A549 (cell line): ENCODE data around the gene GSK3A. TPM values are rescaled to one million over a fixed set of nuclear protein-coding genes. Genes with fewer than 3 reads are reported as not detected.

ENCODE experiments used
- ATAC-seq, 2 experiments: fragments of 200-7000 bp in 1 of 2; fragments of >200 bp in 1 of 2; cut with Nextera tagmentation in 1 of 2; cut with Tn5 transposase in 1 of 2; 3 replicates each; pipeline versions ENCODE4 v1.8.0 to v1.9.1; 2018 to 2020; ENCODE audit warnings: mild to moderate bottlenecking in 1 of 2, moderate library complexity in 1 of 2
- CTCF ChIA-PET: fragments of 300-600 bp; sonication (Branson Sonifier 250); formaldehyde crosslinking; extraction: SDS; loops from one replicate; lab custom pipeline; 2021; ENCODE audit warnings: antibody characterized with exemption, inconsistent platforms; lab: Yijun Ruan, JAX
- POLR2A ChIA-PET: fragments of 350-600 bp; formaldehyde crosslinking; extraction: SDS; loops from one replicate; lab custom pipeline; 2021; ENCODE audit warnings: antibody characterized with exemption, inconsistent platforms; lab: Yijun Ruan, JAX
- DNase-seq, 2 experiments: peaks; one replicate each; pipeline versions ENCODE4 v3.0.0 to v3.0.0-alpha.2; 2011 to 2016; ENCODE audit warnings: low read depth in 1 of 2, low spot score in 1 of 2
- FAIRE-seq: peaks from 2 replicates; lab custom pipeline; 2011; peaks lifted over from hg19 to GRCh38; lab: Jason Lieb, UNC
- H3K27ac ChIP-seq, 2 experiments: fragments of >200 bp; sonication (Bioruptor Twin); formaldehyde crosslinking; 3 replicates each; pipeline ENCODE4 v1.5.1; 2016 to 2017
- H3K4me1 ChIP-seq: fragments of >200 bp; sonication (Bioruptor Twin); formaldehyde crosslinking; 3 replicates; pipeline ENCODE4 v1.6.1; 2016
- H3K4me2 ChIP-seq: fragments of >200 bp; sonication (Bioruptor Twin); formaldehyde crosslinking; 3 replicates; pipeline ENCODE4 v1.6.1; 2016
- H3K4me3 ChIP-seq: fragments of >200 bp; sonication (Bioruptor Twin); formaldehyde crosslinking; 3 replicates; pipeline ENCODE4 v1.5.1; 2016
- H3K9me3 ChIP-seq: fragments of >200 bp; sonication (Bioruptor Twin); formaldehyde crosslinking; 3 replicates; pipeline ENCODE4 v1.6.1; 2016
- CBX8 ChIP-seq: fragments of 200-600 bp; sonication (generic); IDR thresholded peaks from 2 replicates; pipeline ENCODE4 v1.6.1; 2016
- CTCF ChIP-seq: fragments of >200 bp; sonication (Bioruptor Twin); formaldehyde crosslinking; IDR thresholded peaks from 3 replicates; pipeline ENCODE4 v1.5.1; 2016
- EHF ChIP-seq: fragments of 250-450 bp; sonication (Bioruptor Pico); IDR thresholded peaks from 2 replicates; pipeline ENCODE4 v1.5.0; 2020; ENCODE audit warnings: mild to moderate bottlenecking
- ELK1 ChIP-seq: fragments of 150-350 bp; IDR thresholded peaks from 2 replicates; pipeline ENCODE4 v1.6.1; 2014; ENCODE audit warnings: low read depth, mild to moderate bottlenecking, low read length
- FOSB ChIP-seq: fragments of 250-450 bp; sonication (Bioruptor Pico); IDR thresholded peaks from 2 replicates; pipeline ENCODE4 v1.5.0; 2020; ENCODE audit warnings: mild to moderate bottlenecking, moderate library complexity
- FOXS1 ChIP-seq: fragments of 250-450 bp; sonication (Bioruptor Pico); IDR thresholded peaks from 2 replicates; pipeline ENCODE4 v1.5.0; 2020; ENCODE audit warnings: mild to moderate bottlenecking, moderate library complexity
- GATA3 ChIP-seq: IDR thresholded peaks from 2 replicates; pipeline ENCODE4 v1.6.1; 2012; ENCODE audit warnings: borderline replicate concordance
- HES2 ChIP-seq: fragments of >200 bp; sonication (Bioruptor Twin); formaldehyde crosslinking; IDR thresholded peaks from 2 replicates; pipeline ENCODE4 v1.6.1; 2016
- HOXA7 ChIP-seq: fragments of 250-450 bp; sonication (Bioruptor Pico); IDR thresholded peaks from 2 replicates; pipeline ENCODE4 v1.5.0; 2020; ENCODE audit warnings: mild to moderate bottlenecking, moderate library complexity
- HOXB13 ChIP-seq: fragments of 250-450 bp; sonication (Bioruptor Pico); IDR thresholded peaks from 2 replicates; pipeline ENCODE4 v1.5.0; 2020; ENCODE audit warnings: low read depth, mild to moderate bottlenecking, moderate library complexity
- KDM5A ChIP-seq: fragments of 200-600 bp; sonication (generic); IDR thresholded peaks from 2 replicates; pipeline ENCODE4 v1.6.1; 2016; ENCODE audit warnings: antibody characterized with exemption, mild to moderate bottlenecking
- MAFK ChIP-seq: fragments of 450-650 bp; IDR thresholded peaks from 2 replicates; pipeline ENCODE4 v1.6.1; 2014; ENCODE audit not compliant: partially characterized antibody
- MAZ ChIP-seq: fragments of 150-350 bp; IDR thresholded peaks from 2 replicates; pipeline ENCODE4 v1.6.1; 2014; ENCODE audit warnings: antibody characterized with exemption, low read depth, low read length, borderline replicate concordance
- NFE2L2 ChIP-seq: fragments of 150-350 bp; conservative IDR thresholded peaks from 2 replicates; pipeline ENCODE4 v1.6.1; 2014; ENCODE audit warnings: low read length
- NPAS2 ChIP-seq: fragments of 250-450 bp; sonication (Bioruptor Pico); IDR thresholded peaks from 2 replicates; pipeline ENCODE4 v1.8.0; 2022; ENCODE audit warnings: mild to moderate bottlenecking, moderate library complexity, borderline replicate concordance
- NR3C1 ChIP-seq: fragments of >200 bp; sonication (Bioruptor Twin); formaldehyde crosslinking; IDR thresholded peaks from 3 replicates; pipeline ENCODE4 v1.6.1; 2017
- PBX3 ChIP-seq: IDR thresholded peaks from 2 replicates; pipeline ENCODE4 v1.6.1; 2012
- POLR2A ChIP-seq: IDR thresholded peaks from 2 replicates; pipeline ENCODE4 v1.6.1; 2012; ENCODE audit warnings: mild to moderate bottlenecking, low read length
- RAD21 ChIP-seq, 2 experiments: fragments of >200 bp in 1 of 2; sonication (Bioruptor Twin) in 1 of 2; formaldehyde crosslinking in 1 of 2; IDR thresholded peaks in 1 of 2; conservative IDR thresholded peaks in 1 of 2; 2 replicates in 1 of 2; 3 replicates in 1 of 2; pipeline ENCODE4 v1.6.1; 2012 to 2018; ENCODE audit warnings: inconsistent platforms in 1 of 2
- RARB ChIP-seq: fragments of 250-450 bp; sonication (Bioruptor Pico); IDR thresholded peaks from 2 replicates; pipeline ENCODE4 v1.8.0; 2021; ENCODE audit warnings: mild to moderate bottlenecking, moderate library complexity
- RCOR1 ChIP-seq: fragments of 150-350 bp; IDR thresholded peaks from 2 replicates; pipeline ENCODE4 v1.6.1; 2014; ENCODE audit warnings: antibody characterized with exemption, low read length, low read depth
- RFX5 ChIP-seq: fragments of 450-650 bp; IDR thresholded peaks from 2 replicates; pipeline ENCODE4 v1.7.1; 2014; ENCODE audit warnings: antibody characterized with exemption, mild to moderate bottlenecking, moderate library complexity
- RNF2 ChIP-seq: fragments of 200-600 bp; sonication (generic); IDR thresholded peaks from 2 replicates; pipeline ENCODE4 v1.6.1; 2016; ENCODE audit warnings: low read depth, mild to moderate bottlenecking, antibody characterized with exemption, moderate library complexity, borderline replicate concordance
- SMC3 ChIP-seq: fragments of >200 bp; sonication (Bioruptor Twin); formaldehyde crosslinking; IDR thresholded peaks from 3 replicates; pipeline ENCODE4 v1.6.1; 2018; ENCODE audit warnings: inconsistent platforms
- SREBF2 ChIP-seq: fragments of 450-650 bp; IDR thresholded peaks from 2 replicates; pipeline ENCODE4 v1.6.1; 2014; ENCODE audit warnings: mild to moderate bottlenecking, moderate library complexity
- TFCP2L1 ChIP-seq: fragments of 250-450 bp; sonication (Bioruptor Pico); IDR thresholded peaks from 2 replicates; pipeline ENCODE4 v1.5.0; 2021; ENCODE audit warnings: mild to moderate bottlenecking
- ZC3H11A ChIP-seq: fragments of 450-650 bp; IDR thresholded peaks from 2 replicates; pipeline ENCODE4 v1.6.1; 2014; ENCODE audit warnings: antibody characterized with exemption, mild to moderate bottlenecking
- ZSCAN20 ChIP-seq: fragments of 250-450 bp; sonication (Bioruptor Pico); IDR thresholded peaks from 2 replicates; pipeline ENCODE4 v1.8.0; 2022; ENCODE audit warnings: mild to moderate bottlenecking, moderate library complexity
- WGBS: methylation state at CpG from one replicate; pipeline ENCODE4 v1.1.6; 2017; ENCODE audit errors: missing lambda C conversion rate; 5-methylcytosine and 5-hydroxymethylcytosine counted together
- polyA plus RNA-seq, 4 experiments: library from polyadenylated mRNA; depleted of rRNA in 3 of 4; stranded (reverse); fragments of >200 nt; fragmentation: RNase III in 1 of 4; extraction: RNeasy Plus Mini Kit Qiagen cat#74134 plus additional on column Dnase treatment in 1 of 4; gene quantifications; 2 replicates in 3 of 4; 3 replicates in 1 of 4; pipeline ENCODE4 v1.2.3, GENCODE V29; 2011 to 2017

Gene GSK3A
- polyA plus RNA-seq, 2 of the 4 experiments (the other 2 are of a cell fraction), result 55.2 to 85.1 TPM

- no peak for TF ChIP-seq KDM5A
- TF ChIP-seq, all 56 proteins: peak for 16
These were observed 3.9 kb upstream of the GSK3A start (continued) for GRCh38 chr19:42246143-42246921.

GRCh38 chr19:42245231-42245630, 2.8 kb upstream of the GSK3A start:
- peaks cover 66% of the 10 kb centered on the region for H3K4me1 ChIP-seq
- H3K4me2 ChIP-seq, result peak overlapping the region; percentile 95
- DNase-seq (no peak), FAIRE-seq (peak; percentile 18), ATAC-seq (no peak)
- 80% methylated on average over 10 of the region's 10 CpGs for WGBS
- TF ChIP-seq GATA3 (no peak), CTCF (no peak), RARB (CRISPR knock-in tag) (0 out of 2 replicates have a peak, but pooled peaks have one; percentile 9)
- POLR2A ChIA-PET, result interaction anchor here (0.5 to 3.9 kb wide), 10 partner anchors 10 to 173 kb away, joined by 3 to 56 read pairs (median 4); partner anchors contain the start of genes PAFAH1B3 and ZNF526
- H3K9me3 ChIP-seq, result no peaks in the 10 kb centered on the region
- CTCF ChIA-PET, result interaction anchor here (0.8 to 21.7 kb wide), 28 partner anchors 8 to 211 kb away, joined by 3 to 616 read pairs (median 6); partner anchors contain the start of genes CIC, ERF, PAFAH1B3 and POU2F2
- no peak overlapping the region for H3K4me3 ChIP-seq
- H3K27ac ChIP-seq, result peak overlapping the region; percentile 39 to 90; a peak in 5 of 6 replicates

GRCh38 chr19:42244347-42245220, 2.2 kb upstream of the GSK3A start:
- peak; percentile 44 to 64 for ATAC-seq
- H3K4me1 ChIP-seq, result peaks cover 60% of the 10 kb centered on the region
- H3K4me3 ChIP-seq, result peak overlapping the region; percentile 65
- CTCF ChIA-PET, result interaction anchor here (0.8 to 21.7 kb wide), 25 partner anchors 9 to 180 kb away, joined by 3 to 616 read pairs (median 7); partner anchors contain the start of genes CIC, ERF, PAFAH1B3 and POU2F2
- peak overlapping the region; percentile 95 for H3K4me2 ChIP-seq
- H3K27ac ChIP-seq, result peak overlapping the region; percentile 87 to 90
- peak; percentile 99 for DNase-seq
- FAIRE-seq, result peak; percentile 100
- 3% methylated on average over 45 of the region's 45 CpGs for WGBS
- no peaks in the 10 kb centered on the region for H3K9me3 ChIP-seq
- POLR2A ChIA-PET, result interaction anchor here (0.6 to 3.9 kb wide), 11 partner anchors 11 to 152 kb away, joined by 3 to 56 read pairs (median 3); partner anchors contain the start of genes ERF, PAFAH1B3 and ZNF526
- no peak for TF ChIP-seq HES2
- no peak for TF ChIP-seq RCOR1
- peak; percentile 47; the same call in 1 of the 2 replicates for TF ChIP-seq RFX5
- no peak for TF ChIP-seq SREBF2
- no peak for TF ChIP-seq HOXA7
- TF ChIP-seq MAZ, result 0 out of 2 replicates have a peak, but pooled peaks have one; percentile 8
- TF ChIP-seq TFCP2L1 (CRISPR knock-in tag), result 0 out of 2 replicates have a peak, but pooled peaks have one; percentile 47
- 0 out of 2 replicates have a peak, but pooled peaks have one; percentile 36 for TF ChIP-seq ELK1
- TF ChIP-seq SMC3, result peak; percentile 80
- no peak for TF ChIP-seq CBX8
- peak; percentile 2 for TF ChIP-seq MAFK
- peak; percentile 83 for TF ChIP-seq PBX3
- no peak for TF ChIP-seq ZC3H11A
- TF ChIP-seq FOSB (CRISPR knock-in tag), result no peak
- TF ChIP-seq RNF2, result no peak
- TF ChIP-seq RAD21 (conservative IDR thresholded peaks at IDR 0.05 in 1 of 2, IDR thresholded peaks at IDR 0.05 in 1 of 2), result peak; percentile 54 to 64
- TF ChIP-seq FOXS1 (CRISPR knock-in tag), result no peak; the same call in 1 of the 2 replicates
- 0 out of 2 replicates have a peak, but pooled peaks have one; percentile 15 for TF ChIP-seq NFE2L2
- peak; percentile 18; the same call in 1 of the 2 replicates for TF ChIP-seq POLR2A
- TF ChIP-seq NPAS2 (CRISPR knock-in tag), result no peak
- 0 out of 2 replicates have a peak, but pooled peaks have one; percentile 1 for TF ChIP-seq HOXB13 (CRISPR knock-in tag)
- no peak; the same call in 1 of the 2 replicates for TF ChIP-seq EHF (CRISPR knock-in tag)
- TF ChIP-seq NR3C1, result no peak
- no peak for TF ChIP-seq ZSCAN20 (CRISPR knock-in tag)
